Measurements from ENCODE around the gene HYAL3. TPM values are rescaled to one million over a fixed set of nuclear protein-coding genes. Genes with fewer than 3 reads are reported as not detected.
"Not testable (repeated sequence)": the region's sequence is repeated elsewhere in the genome, so short reads cannot be mapped to it uniquely, and the experiment has no call there.

Gene HYAL3
- total RNA-seq, 2 experiments from 2014 or later = 13.0 to 14.3 TPM

- peaks cover 32% of the 10 kb centered on the region for H3K4me1 Mint-ChIP-seq
- peak; percentile 53 for ATAC-seq
- peak overlapping the region; percentile 3 for H3K27ac Mint-ChIP-seq
- H3K27me3 Mint-ChIP-seq = peaks cover 48% of the 10 kb centered on the region
- peak; percentile 87 for DNase-seq
- H3K36me3 Mint-ChIP-seq = no peaks in the 10 kb centered on the region
- CTCF ChIA-PET = interaction anchor here (0.6 to 6.9 kb wide), 21 partner anchors 11 to 90 kb away, joined by 3 to 84 read pairs (median 5); partner anchors contain the start of genes GNAI2, HYAL2, HYAL3 and IFRD2
- H3K4me3 Mint-ChIP-seq = no peak overlapping the region
- no peaks in the 10 kb centered on the region for H3K9me3 Mint-ChIP-seq (ENCODE audit: low read depth)
These were observed 24.7 kb downstream of the HYAL3 start for GRCh38 chr3:50274371-50275104.

- H3K36me3 Mint-ChIP-seq = no peaks in the 10 kb centered on the region
- H3K27ac Mint-ChIP-seq = no peak overlapping the region
- peaks cover 50% of the 10 kb centered on the region for H3K27me3 Mint-ChIP-seq
- H3K4me1 Mint-ChIP-seq = peaks cover 32% of the 10 kb centered on the region
- DNase-seq (no peak), ATAC-seq (no peak)
- H3K4me3 Mint-ChIP-seq = no peak overlapping the region
- no peaks in the 10 kb centered on the region for H3K9me3 Mint-ChIP-seq (ENCODE audit: low read depth)
- CTCF ChIA-PET = interaction anchor here (0.7 to 6.9 kb wide), 7 partner anchors 10 to 47 kb away, joined by 3 to 84 read pairs (median 9); partner anchors contain the start of genes HYAL3, IFRD2 and NAA80
These were observed 25.5 kb downstream of the HYAL3 start for GRCh38 chr3:50273689-50274065.

DNA sequence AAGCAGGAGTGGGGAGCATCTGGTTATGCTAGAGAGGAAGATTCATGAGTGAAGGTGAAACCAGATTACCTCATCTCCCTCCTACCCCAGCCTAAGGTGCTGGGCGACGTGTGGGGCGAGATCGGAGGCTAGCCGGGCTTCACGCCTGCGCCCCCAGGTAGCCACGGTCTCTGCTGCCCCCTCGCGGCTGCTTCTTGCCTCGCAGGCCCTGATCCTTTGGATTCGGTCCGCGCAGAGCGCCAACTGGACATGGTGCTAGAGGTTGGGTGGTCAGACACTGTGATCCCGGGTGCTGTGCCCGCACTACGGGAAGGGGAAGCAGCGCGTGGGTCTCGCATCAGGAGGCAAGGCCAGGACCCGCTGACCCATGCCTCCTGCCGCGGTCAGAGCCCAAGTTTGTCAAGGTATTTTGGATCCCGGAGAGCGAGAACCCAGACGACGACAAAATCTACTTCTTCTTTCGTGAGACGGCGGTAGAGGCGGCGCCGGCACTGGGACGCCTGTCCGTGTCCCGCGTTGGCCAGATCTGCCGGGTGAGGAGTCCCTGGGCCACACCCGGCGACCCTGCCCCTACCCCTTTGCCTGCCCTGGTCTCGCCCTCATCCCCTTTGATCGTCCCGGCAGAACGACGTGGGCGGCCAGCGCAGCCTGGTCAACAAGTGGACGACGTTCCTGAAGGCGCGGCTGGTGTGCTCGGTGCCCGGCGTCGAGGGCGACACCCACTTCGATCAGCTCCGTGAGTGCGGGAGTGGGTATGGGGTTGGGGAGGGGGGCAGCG lies 26.1 kb downstream of the HYAL3 start:
- H3K27ac Mint-ChIP-seq = no peak overlapping the region
- peaks cover 32% of the 10 kb centered on the region for H3K4me1 Mint-ChIP-seq
- DNase-seq (peak; percentile 92), ATAC-seq (peak; percentile 89)
- no peaks in the 10 kb centered on the region for H3K9me3 Mint-ChIP-seq (ENCODE audit: low read depth)
- peak overlapping the region; percentile 58 for H3K4me3 Mint-ChIP-seq
- H3K36me3 Mint-ChIP-seq = no peaks in the 10 kb centered on the region
- H3K27me3 Mint-ChIP-seq = peaks cover 54% of the 10 kb centered on the region
- CTCF ChIA-PET = interaction anchor here (0.7 to 7.4 kb wide), 13 partner anchors 9 to 120 kb away, joined by 3 to 84 read pairs (median 5); partner anchors contain the start of genes HYAL3, IFRD2 and NAA80

GRCh38 chr3:50272538-50272910 lies 26.7 kb downstream of the HYAL3 start:
- peaks cover 32% of the 10 kb centered on the region for H3K4me1 Mint-ChIP-seq
- not testable (repeated sequence) for H3K4me3 Mint-ChIP-seq; H3K36me3 Mint-ChIP-seq; H3K9me3 Mint-ChIP-seq (ENCODE audit: low read depth); ATAC-seq; DNase-seq; H3K27ac Mint-ChIP-seq
- CTCF ChIA-PET = interaction anchor here (0.9 to 7.4 kb wide), 13 partner anchors 10 to 120 kb away, joined by 3 to 84 read pairs (median 4); partner anchors contain the start of genes GNAI2 and IFRD2
- H3K27me3 Mint-ChIP-seq = peaks cover 54% of the 10 kb centered on the region

DNA sequence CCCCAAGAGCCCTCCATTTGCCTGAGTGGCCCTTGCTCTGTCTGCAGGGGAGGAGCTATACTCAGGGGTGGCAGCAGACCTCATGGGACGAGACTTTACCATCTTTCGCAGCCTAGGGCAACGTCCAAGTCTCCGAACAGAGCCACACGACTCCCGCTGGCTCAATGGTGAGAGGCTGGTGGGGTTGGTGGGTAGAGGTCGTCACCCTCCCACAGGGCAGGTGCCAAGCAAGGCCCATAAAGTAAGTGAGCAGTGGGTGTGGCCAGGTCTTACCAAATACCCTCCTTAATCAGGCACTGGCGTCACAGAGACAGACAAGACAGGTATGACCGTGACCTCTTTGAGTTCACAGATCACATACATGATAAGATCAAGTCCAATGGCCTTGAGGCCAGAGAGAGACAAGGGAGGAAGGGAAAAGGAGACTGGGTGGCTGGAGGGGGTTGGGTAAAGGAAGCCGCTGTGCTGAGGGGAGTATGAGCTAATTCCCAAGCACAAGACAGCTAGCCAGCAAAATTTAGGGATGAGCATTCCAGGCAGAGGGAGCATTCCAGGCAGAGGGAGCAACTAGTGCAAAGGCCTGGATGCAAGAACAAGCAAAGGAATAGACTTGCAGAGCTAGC lies 27.8 kb downstream of the HYAL3 start:
- DNase-seq = no peak
- Mint-ChIP-seq H3K27me3 (peaks cover 56% of the 10 kb centered on the region), H3K4me1 (peaks cover 32% of the 10 kb centered on the region), H3K27ac (no peak overlapping the region), H3K9me3 (ENCODE audit: low read depth) (no peaks in the 10 kb centered on the region), H3K36me3 (no peaks in the 10 kb centered on the region), H3K4me3 (no peak overlapping the region)
- CTCF ChIA-PET = interaction anchor here (0.6 to 7.4 kb wide), 15 partner anchors 8 to 509 kb away, joined by 3 to 84 read pairs (median 4); partner anchors contain the start of genes GNAI2 and IFRD2
- ATAC-seq = no peak

DNA sequence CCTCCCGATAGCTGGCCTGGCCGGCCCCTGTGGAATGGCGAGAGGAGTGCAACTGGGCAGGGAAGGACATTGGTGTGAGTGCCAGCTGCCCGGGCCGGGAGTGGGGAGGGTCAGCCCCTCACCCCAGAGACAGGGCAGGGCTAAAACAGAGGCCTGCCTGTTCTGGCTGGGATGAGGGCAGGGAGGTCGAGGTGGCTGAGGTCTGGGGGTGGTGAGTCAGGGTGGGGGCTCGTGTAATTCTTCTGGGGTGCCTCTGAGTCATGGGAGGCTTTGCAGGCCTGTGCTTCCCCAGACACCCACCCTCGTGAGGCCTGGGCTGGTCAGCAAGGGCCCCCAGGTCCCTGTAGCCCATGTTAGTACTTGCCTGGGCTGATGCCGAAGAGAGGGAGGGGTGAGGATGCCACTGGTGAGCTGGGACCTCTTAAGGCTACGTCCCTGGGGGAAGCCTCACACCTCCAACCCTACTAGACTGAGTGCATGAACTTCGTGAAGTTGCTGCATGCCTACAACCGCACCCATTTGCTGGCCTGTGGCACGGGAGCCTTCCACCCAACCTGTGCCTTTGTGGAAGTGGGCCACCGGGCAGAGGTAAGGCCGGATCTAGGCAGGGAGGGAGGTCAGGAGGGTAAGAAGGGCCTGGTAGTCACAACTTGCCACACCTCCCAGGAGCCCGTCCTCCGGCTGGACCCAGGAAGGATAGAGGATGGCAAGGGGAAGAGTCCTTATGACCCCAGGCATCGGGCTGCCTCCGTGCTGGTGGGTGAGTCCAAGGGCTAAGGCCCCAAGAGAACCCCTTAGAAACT lies 28.6 kb downstream of the HYAL3 start:
- CTCF ChIA-PET = interaction anchor here (1.0 to 7.4 kb wide), 7 partner anchors 10 to 81 kb away, joined by 3 to 84 read pairs (median 22); no protein-coding TSS in a partner anchor
- DNase-seq (no peak), ATAC-seq (no peak)
- no peak overlapping the region for H3K4me3 Mint-ChIP-seq
- no peaks in the 10 kb centered on the region for H3K36me3 Mint-ChIP-seq
- H3K4me1 Mint-ChIP-seq = peaks cover 26% of the 10 kb centered on the region
- no peak overlapping the region for H3K27ac Mint-ChIP-seq
- H3K9me3 Mint-ChIP-seq (ENCODE audit: low read depth) = no peaks in the 10 kb centered on the region
- H3K27me3 Mint-ChIP-seq = peaks cover 56% of the 10 kb centered on the region

DNA sequence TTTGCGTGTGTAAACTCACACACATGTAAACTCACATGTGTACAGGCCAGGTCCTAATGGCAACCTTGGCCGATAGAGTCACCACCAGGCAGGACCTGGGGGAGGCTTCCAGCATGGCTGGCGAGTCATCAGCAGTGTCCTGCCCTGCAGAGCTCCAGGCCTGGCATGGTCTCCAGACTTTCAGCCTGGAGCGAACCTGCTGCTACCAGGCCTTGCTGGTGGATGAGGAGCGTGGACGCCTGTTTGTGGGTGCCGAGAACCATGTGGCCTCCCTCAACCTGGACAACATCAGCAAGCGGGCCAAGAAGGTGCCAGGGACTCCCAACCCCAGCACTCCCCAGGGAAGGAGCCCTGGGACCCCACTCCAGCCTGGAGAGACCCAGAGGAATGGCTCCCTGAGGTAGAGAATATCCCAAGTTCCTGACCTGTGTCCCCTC lies 29.2 kb downstream of the HYAL3 start:
- ATAC-seq = no peak
- H3K27me3 Mint-ChIP-seq = peaks cover 50% of the 10 kb centered on the region
- no peaks in the 10 kb centered on the region for H3K9me3 Mint-ChIP-seq (ENCODE audit: low read depth)
- no peak overlapping the region for H3K27ac Mint-ChIP-seq
- no peaks in the 10 kb centered on the region for H3K36me3 Mint-ChIP-seq
- H3K4me3 Mint-ChIP-seq = no peak overlapping the region
- CTCF ChIA-PET = interaction anchor here (1.0 to 7.4 kb wide), 5 partner anchors 10 to 76 kb away, joined by 3 to 84 read pairs (median 33); no protein-coding TSS in a partner anchor
- peaks cover 20% of the 10 kb centered on the region for H3K4me1 Mint-ChIP-seq
- no peak for DNase-seq

DNA sequence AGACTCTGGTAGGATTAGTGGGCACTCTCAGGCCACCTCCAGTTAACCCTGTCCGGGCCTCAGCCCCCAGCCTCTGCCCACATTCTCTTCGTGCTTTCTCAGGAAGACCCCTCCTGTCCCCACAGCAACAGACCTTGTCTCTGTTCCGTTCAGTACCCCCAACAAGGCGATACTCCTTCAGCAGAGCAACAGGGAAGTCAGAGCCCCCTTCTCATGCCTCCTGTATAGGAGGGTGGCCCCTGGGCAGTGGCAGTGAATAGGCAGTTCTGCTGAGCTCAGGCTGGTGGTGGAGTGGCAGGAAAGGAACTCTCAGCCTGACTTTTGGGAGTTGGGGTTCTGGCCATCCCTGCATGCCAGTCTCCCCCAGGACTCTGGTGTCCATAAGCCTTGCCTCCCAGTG lies 29.7 kb downstream of the HYAL3 start:
- no peaks in the 10 kb centered on the region for H3K36me3 Mint-ChIP-seq
- CTCF ChIA-PET = interaction anchor here (1.0 to 7.4 kb wide), 4 partner anchors 9 to 75 kb away, joined by 3 to 84 read pairs (median 46); no protein-coding TSS in a partner anchor
- H3K9me3 Mint-ChIP-seq (ENCODE audit: low read depth) = no peaks in the 10 kb centered on the region
- peaks cover 44% of the 10 kb centered on the region for H3K27me3 Mint-ChIP-seq
- peaks cover 17% of the 10 kb centered on the region for H3K4me1 Mint-ChIP-seq
- no peak for DNase-seq
- no peak overlapping the region for H3K27ac Mint-ChIP-seq
- H3K4me3 Mint-ChIP-seq = no peak overlapping the region
- no peak for ATAC-seq

DNA sequence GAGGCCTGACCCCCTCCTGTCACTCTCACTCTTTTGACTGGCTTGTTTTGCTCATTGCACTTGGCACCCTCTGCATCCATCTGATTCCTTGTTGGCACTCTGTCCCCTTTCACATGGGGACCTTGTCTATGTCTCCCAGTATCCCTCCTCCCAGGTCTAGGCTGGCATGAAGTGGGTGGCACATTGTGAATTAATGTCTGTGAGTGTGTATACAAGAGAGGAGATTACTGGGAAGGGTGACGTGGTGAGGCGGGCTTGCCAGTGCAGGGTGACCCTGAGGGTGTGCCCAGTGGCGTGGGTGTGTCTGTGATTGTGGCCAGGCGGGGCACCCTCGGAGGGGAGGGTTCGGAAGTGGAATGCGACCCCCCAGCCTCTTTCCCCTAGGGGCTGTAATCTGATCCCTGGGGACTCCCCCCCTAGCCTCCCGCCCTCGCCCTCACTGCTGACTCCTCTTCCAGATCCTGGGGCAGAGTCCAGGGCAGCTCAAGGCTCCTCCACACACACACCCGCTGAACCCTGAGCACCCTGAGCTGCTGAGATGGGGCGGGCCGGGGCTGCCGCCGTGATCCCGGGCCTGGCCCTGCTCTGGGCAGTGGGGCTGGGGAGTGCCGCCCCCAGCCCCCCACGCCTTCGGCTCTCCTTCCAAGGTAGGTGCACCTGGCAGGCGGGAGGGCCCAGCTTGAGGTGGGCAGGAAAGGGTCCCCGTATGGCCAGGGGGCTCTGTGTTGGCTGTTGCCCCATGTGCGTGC lies 30.3 kb downstream of the HYAL3 start, which contains the start of gene SEMA3B:
Gene SEMA3B (plus strand): TSS at position 445 of the 749 bp plus-strand sequence. CDS start 94 bp downstream, at position 539.
- no peaks in the 10 kb centered on the region for H3K36me3 Mint-ChIP-seq
- peaks cover 11% of the 10 kb centered on the region for H3K4me1 Mint-ChIP-seq
- H3K9me3 Mint-ChIP-seq (ENCODE audit: low read depth) = no peaks in the 10 kb centered on the region
- H3K27ac Mint-ChIP-seq = no peak within 1 kb of the TSS
- ATAC-seq (no peak), DNase-seq (no peak)
- CTCF ChIA-PET = interaction anchor here (6.9 to 7.4 kb wide), 2 partner anchors 42 to 74 kb away, joined by 58 to 84 read pairs; no protein-coding TSS in a partner anchor
- no peak within 1 kb of the TSS for H3K4me3 Mint-ChIP-seq
- peaks cover 38% of the 10 kb centered on the region for H3K27me3 Mint-ChIP-seq

DNA sequence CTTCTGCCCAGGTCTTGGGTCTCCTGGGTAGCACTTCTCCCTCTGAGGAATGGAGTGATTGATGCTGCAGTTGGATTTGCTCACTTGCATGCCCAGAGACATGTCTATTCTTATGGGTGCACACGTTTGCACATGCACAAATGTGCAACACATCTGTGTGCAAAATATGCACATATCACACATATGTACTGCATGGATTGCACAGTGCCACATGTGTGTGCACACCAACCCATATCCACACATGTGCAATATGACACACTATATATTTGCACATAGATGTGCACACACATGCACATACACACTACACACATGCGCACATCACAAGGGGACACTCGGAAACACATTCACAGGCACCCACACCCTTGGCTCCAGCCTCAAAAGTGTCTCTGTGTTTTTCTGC lies 30.9 kb downstream of the HYAL3 start:
- CTCF ChIA-PET = interaction anchor here (2.4 to 7.4 kb wide), 2 partner anchors 42 to 74 kb away, joined by 14 to 58 read pairs; no protein-coding TSS in a partner anchor
- peaks cover 35% of the 10 kb centered on the region for H3K27me3 Mint-ChIP-seq
- H3K4me3 Mint-ChIP-seq = no peak overlapping the region
- H3K4me1 Mint-ChIP-seq = peaks cover 8% of the 10 kb centered on the region
- ATAC-seq (no peak), DNase-seq (no peak)
- H3K36me3 Mint-ChIP-seq = no peaks in the 10 kb centered on the region
- H3K9me3 Mint-ChIP-seq (ENCODE audit: low read depth) = no peaks in the 10 kb centered on the region
- H3K27ac Mint-ChIP-seq = no peak overlapping the region

- ATAC-seq (no peak), DNase-seq (no peak)
- Mint-ChIP-seq H3K36me3 (no peaks in the 10 kb centered on the region), H3K4me3 (no peak overlapping the region), H3K9me3 (ENCODE audit: low read depth) (no peaks in the 10 kb centered on the region), H3K27me3 (peaks cover 30% of the 10 kb centered on the region), H3K27ac (no peak overlapping the region), H3K4me1 (peaks cover 3% of the 10 kb centered on the region)
- CTCF ChIA-PET = interaction anchor here (1.4 to 7.4 kb wide), 3 partner anchors 39 to 73 kb away, joined by 5 to 58 read pairs (median 14); no protein-coding TSS in a partner anchor
These were observed 31.8 kb downstream of the HYAL3 start for GRCh38 chr3:50267280-50267913.
